A673 (cell line): ENCODE data around the gene MTMR2. TPM values are rescaled to one million over a fixed set of nuclear protein-coding genes. Genes with fewer than 3 reads are reported as not detected.

Experiments
- BruUV-seq: library from RNA; stranded (reverse); fragments of 400-500 nt; replicated peaks from 2 replicates; lab custom pipeline; 2021; lab: Mats Ljungman, UMichigan
- CTCF ChIA-PET: fragments of 300-600 bp; sonication (Branson Sonifier 250); formaldehyde crosslinking; loops from one replicate; lab custom pipeline; 2022; ENCODE audit warnings: antibody characterized with exemption; lab: Charles Lee
- POLR2A ChIA-PET: fragments of 300-600 bp; sonication (Branson Sonifier 250); formaldehyde crosslinking; loops from one replicate; lab custom pipeline; 2022; ENCODE audit warnings: antibody characterized with exemption; ENCODE audit not compliant: low non-redundant PET; lab: Charles Lee
- DNase-seq: peaks from one replicate; pipeline ENCODE4 v3.0.0-alpha.2; 2015; ENCODE audit warnings: low spot score
- H3K27ac ChIP-seq: fragments of 200-600 bp; sonication (generic); 2 replicates; pipeline ENCODE4 v1.5.1; 2016; ENCODE audit warnings: mixed run types, low read depth, mild to moderate bottlenecking, mixed read lengths, antibody characterized with exemption, low read length; ENCODE audit not compliant: poor library complexity, severe bottlenecking
- H3K27me3 ChIP-seq: fragments of 200-600 bp; sonication (generic); replicated peaks from 2 replicates; pipeline ENCODE4 v1.6.1; 2017; ENCODE audit warnings: mixed run types, low read depth, mild to moderate bottlenecking, mixed read lengths, antibody characterized with exemption, low read length; ENCODE audit not compliant: insufficient read depth, poor library complexity
- H3K36me3 ChIP-seq: fragments of 200-600 bp; sonication (generic); 2 replicates; pipeline ENCODE4 v1.6.1; 2016; ENCODE audit warnings: mixed run types, mild to moderate bottlenecking, mixed read lengths, antibody characterized with exemption, low read length; ENCODE audit not compliant: insufficient read depth, poor library complexity, severe bottlenecking
- H3K4me1 ChIP-seq: fragments of 200-600 bp; sonication (generic); 2 replicates; pipeline ENCODE4 v1.6.1; 2017; ENCODE audit warnings: mixed run types, mild to moderate bottlenecking, mixed read lengths, antibody characterized with exemption, low read length; ENCODE audit not compliant: insufficient read depth, poor library complexity, severe bottlenecking
- H3K4me3 ChIP-seq: fragments of 200-600 bp; sonication (generic); 2 replicates; pipeline ENCODE4 v1.5.1; 2016; ENCODE audit warnings: low read depth, mixed run types, mild to moderate bottlenecking, mixed read lengths, low read length; ENCODE audit not compliant: poor library complexity, severe bottlenecking
- H3K9me3 ChIP-seq: fragments of 200-600 bp; sonication (generic); 2 replicates; pipeline ENCODE4 v1.6.1; 2016; ENCODE audit warnings: mixed run types, low read depth, mild to moderate bottlenecking, mixed read lengths, antibody characterized with exemption, low read length; ENCODE audit not compliant: poor library complexity, severe bottlenecking
- CTCF ChIP-seq: fragments of 300-800, 200-600 bp; sonication (generic); conservative IDR thresholded peaks from 2 replicates; pipeline ENCODE4 v1.5.1; 2017; ENCODE audit warnings: low read depth, mild to moderate bottlenecking, antibody characterized with exemption, low read length, moderate library complexity, mixed read lengths
- EZH2 ChIP-seq: fragments of 200-600 bp; sonication (generic); IDR thresholded peaks from 2 replicates; pipeline ENCODE4 v1.6.1; 2017; ENCODE audit warnings: borderline replicate concordance, low read depth, mild to moderate bottlenecking, mixed read lengths, antibody characterized with exemption, low read length; ENCODE audit not compliant: poor library complexity, severe bottlenecking
- intact Hi-C: fragments of 100-400 bp; cut with micrococcal nuclease; formaldehyde crosslinking; loops from one replicate; pipeline ENCODE4 v1.10.0; 2022; ENCODE audit not compliant: unreplicated experiment
- total RNA-seq: library from RNA; stranded (reverse); gene quantifications from 2 replicates; pipeline ENCODE4 v1.2.3, GENCODE V29; 2021

MTMR2 gene
- total RNA-seq, 1 experiment from 2014 or later = 58.6 TPM

DNA sequence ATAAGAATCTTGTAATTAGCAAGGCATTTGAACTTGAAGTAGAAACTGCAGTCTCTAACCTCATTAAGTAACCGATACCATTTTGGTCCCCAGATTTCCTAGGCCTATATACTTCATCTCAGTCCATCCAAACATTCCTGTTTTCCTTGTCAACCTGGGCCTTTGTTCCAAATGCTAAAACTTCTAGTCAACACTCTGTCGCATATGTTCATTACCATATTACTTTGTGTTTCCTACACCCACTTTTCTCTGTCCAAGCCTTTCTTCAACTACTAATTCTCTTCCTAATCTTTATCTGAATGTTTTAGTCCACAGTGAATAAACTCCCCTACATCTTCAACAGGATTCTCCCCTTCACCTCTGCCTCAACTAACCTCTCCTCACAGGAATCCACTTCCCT lies 31.4 kb downstream of the MTMR2 start:
- TF ChIP-seq CTCF = no peak
- no peak for TF ChIP-seq EZH2
- no peak overlapping the region for H3K27ac ChIP-seq
- H3K4me1 ChIP-seq = no peaks in the 10 kb centered on the region
- no peaks in the 10 kb centered on the region for H3K9me3 ChIP-seq
- BruUV-seq = no TSS peak
- ChIA-PET CTCF (no interaction called here), POLR2A (interaction anchor here (0.6 kb wide), 1 partner anchor 9 kb away, joined by 3 read pairs; no protein-coding TSS in a partner anchor)
- no peaks in the 10 kb centered on the region for H3K27me3 ChIP-seq
- intact Hi-C loops = no loop called here
- H3K36me3 ChIP-seq = no peaks in the 10 kb centered on the region
- no peak for DNase-seq
- no peak overlapping the region for H3K4me3 ChIP-seq

GRCh38 chr11:95891423-95892170 lies 32.3 kb downstream of the MTMR2 start:
- no peaks in the 10 kb centered on the region for H3K27me3 ChIP-seq
- no peaks in the 10 kb centered on the region for H3K4me1 ChIP-seq
- H3K9me3 ChIP-seq = no peaks in the 10 kb centered on the region
- no peak for TF ChIP-seq EZH2
- no peak for TF ChIP-seq CTCF
- no peak for DNase-seq
- BruUV-seq = no TSS peak
- no peaks in the 10 kb centered on the region for H3K36me3 ChIP-seq
- CTCF ChIA-PET = no interaction called here
- POLR2A ChIA-PET = interaction anchor here (0.6 kb wide), 1 partner anchor 8 kb away, joined by 3 read pairs; no protein-coding TSS in a partner anchor
- intact Hi-C loops = no loop called here
- no peak overlapping the region for H3K4me3 ChIP-seq
- no peak overlapping the region for H3K27ac ChIP-seq

GRCh38 chr11:95888852-95889251 lies 35.1 kb downstream of the MTMR2 start:
- intact Hi-C loops = no loop called here
- CTCF ChIA-PET = no interaction called here

More at GRCh38 chr11:95888852-95889251, 35.1 kb downstream of the MTMR2 start:
- Histone ChIP-seq H3K4me3 (no peak overlapping the region), H3K27ac (no peak overlapping the region), H3K9me3 (no peaks in the 10 kb centered on the region), H3K36me3 (no peaks in the 10 kb centered on the region), H3K4me1 (no peaks in the 10 kb centered on the region), H3K27me3 (no peaks in the 10 kb centered on the region)
- POLR2A ChIA-PET = no interaction called here
- TF ChIP-seq EZH2 (no peak), CTCF (no peak)
- no TSS peak for BruUV-seq
- DNase-seq = no peak
